K562 (cell line): Measurements from ENCODE around the gene KRTAP5-5.

ENCODE experiments used
- HNRNPH1 ChIP-seq: fragments of 200-400 bp; formaldehyde crosslinking; optimal IDR thresholded peaks from 2 replicates; pipeline ENCODE3; 2017; ENCODE audit warnings: low read depth, mild to moderate bottlenecking, low read length, moderate library complexity
- HNRNPL ChIP-seq: fragments of 200-400 bp; formaldehyde crosslinking; IDR thresholded peaks from 2 replicates; pipeline ENCODE4 v1.6.1; 2017; ENCODE audit warnings: low read depth, mild to moderate bottlenecking, low read length
- POLR3G ChIP-seq: IDR thresholded peaks from 2 replicates; pipeline ENCODE4 v1.6.1; 2011; ENCODE audit not compliant: insufficient read length, insufficient replicate concordance; ENCODE audit errors: extremely low read depth
- SMAD1 ChIP-seq: fragments of 150-350 bp; IDR thresholded peaks from 2 replicates; pipeline ENCODE4 v1.6.1; 2014; ENCODE audit warnings: low read length, low read depth; ENCODE audit not compliant: partially characterized antibody
- TCF7L2 ChIP-seq: fragments of 150-350 bp; IDR thresholded peaks from 2 replicates; pipeline ENCODE4 v1.6.1; 2016; ENCODE audit warnings: low read depth, mild to moderate bottlenecking, low read length, moderate library complexity
- TF ChIP-seq, protein P1 (sequence below): IDR thresholded peaks from 3 replicates; pipeline ENCODE4 v1.6.1; 2011; ENCODE audit warnings: borderline replicate concordance, mild to moderate bottlenecking, moderate library complexity; ENCODE audit not compliant: insufficient read length; ENCODE audit errors: extremely low read depth

DNA sequence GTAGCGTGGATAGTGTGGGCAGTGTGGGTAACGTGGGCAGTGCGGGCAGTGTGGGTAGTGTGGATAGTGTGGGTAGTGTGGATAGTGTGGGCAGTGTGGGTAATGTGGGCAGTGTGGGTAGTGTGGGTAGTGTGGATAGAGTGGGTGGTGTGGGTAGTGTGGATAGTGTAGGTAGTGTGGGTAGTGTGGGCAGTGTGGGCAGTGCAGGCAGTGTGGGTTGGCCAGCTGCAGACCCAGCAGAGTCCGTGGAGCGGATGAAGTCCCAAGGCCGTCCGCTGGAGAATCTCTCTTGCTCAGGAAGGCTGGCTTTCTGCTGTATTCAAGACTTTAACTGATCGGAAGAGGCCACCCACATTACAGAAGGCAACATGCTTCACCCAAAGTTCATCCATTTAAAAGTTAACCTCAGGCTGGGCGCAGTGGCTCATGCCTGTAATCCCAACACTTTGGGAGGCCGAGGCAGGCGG lies 41.4 kb downstream of the KRTAP5-5 start:
- no peak for TF ChIP-seq HNRNPH1
- TF ChIP-seq SMAD1: no peak
- TF ChIP-seq POLR3G: no peak
- TF ChIP-seq TCF7L2: no peak
- TF ChIP-seq, protein P1, sequence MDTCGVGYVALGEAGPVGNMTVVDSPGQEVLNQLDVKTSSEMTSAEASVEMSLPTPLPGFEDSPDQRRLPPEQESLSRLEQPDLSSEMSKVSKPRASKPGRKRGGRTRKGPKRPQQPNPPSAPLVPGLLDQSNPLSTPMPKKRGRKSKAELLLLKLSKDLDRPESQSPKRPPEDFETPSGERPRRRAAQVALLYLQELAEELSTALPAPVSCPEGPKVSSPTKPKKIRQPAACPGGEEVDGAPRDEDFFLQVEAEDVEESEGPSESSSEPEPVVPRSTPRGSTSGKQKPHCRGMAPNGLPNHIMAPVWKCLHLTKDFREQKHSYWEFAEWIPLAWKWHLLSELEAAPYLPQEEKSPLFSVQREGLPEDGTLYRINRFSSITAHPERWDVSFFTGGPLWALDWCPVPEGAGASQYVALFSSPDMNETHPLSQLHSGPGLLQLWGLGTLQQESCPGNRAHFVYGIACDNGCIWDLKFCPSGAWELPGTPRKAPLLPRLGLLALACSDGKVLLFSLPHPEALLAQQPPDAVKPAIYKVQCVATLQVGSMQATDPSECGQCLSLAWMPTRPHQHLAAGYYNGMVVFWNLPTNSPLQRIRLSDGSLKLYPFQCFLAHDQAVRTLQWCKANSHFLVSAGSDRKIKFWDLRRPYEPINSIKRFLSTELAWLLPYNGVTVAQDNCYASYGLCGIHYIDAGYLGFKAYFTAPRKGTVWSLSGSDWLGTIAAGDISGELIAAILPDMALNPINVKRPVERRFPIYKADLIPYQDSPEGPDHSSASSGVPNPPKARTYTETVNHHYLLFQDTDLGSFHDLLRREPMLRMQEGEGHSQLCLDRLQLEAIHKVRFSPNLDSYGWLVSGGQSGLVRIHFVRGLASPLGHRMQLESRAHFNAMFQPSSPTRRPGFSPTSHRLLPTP: no peak
- TF ChIP-seq HNRNPL: no peak
